ENCODE data around the gene WDR64.

- TF ChIP-seq CTCF (IDR thresholded peaks at IDR 0.05; ENCODE audit: poor library complexity) (no peak), EZH2 (IDR thresholded peaks at IDR 0.05; ENCODE audit: borderline replicate concordance) (no peak)
These were observed 90.0 kb downstream of the WDR64 start for GRCh38 chr1:241742084-241742483.

Measured in hepatocyte (in vitro differentiated cells).